CD4-positive, alpha-beta T cell (primary cell): ENCODE data around the gene SHISA4. TPM values are rescaled to one million over a fixed set of nuclear protein-coding genes. Genes with fewer than 3 reads are reported as not detected.

ENCODE experiments used
- ATAC-seq: fragments of 200-7000 bp; cut with Tn5 transposase; one replicate; pipeline ENCODE4 v1.10.0; 2022; ENCODE audit warnings: mild to moderate bottlenecking; ENCODE audit not compliant: poor library complexity
- CTCF ChIA-PET: fragments of 350-600 bp; sonication (Branson Sonifier 250); formaldehyde crosslinking; loops from one replicate; lab custom pipeline; 2021; ENCODE audit warnings: antibody characterized with exemption, inconsistent platforms; lab: Charles Lee
- POLR2A ChIA-PET: fragments of 350-600 bp; sonication (Branson Sonifier 250); formaldehyde crosslinking; loops from one replicate; lab custom pipeline; 2021; ENCODE audit warnings: antibody characterized with exemption, inconsistent platforms; lab: Charles Lee
- DNase-seq, 14 experiments: peaks; one replicate each; pipeline ENCODE4 v3.0.0-alpha.2; 2013 to 2020; ENCODE audit warnings: mixed read lengths in 2 of 14
- H3K27ac ChIP-seq, 2 donors: one replicate each; pipeline versions ENCODE4 v1.5.1 to v1.7.0; 2013; ENCODE audit warnings: low read length in 2 of 2, low read depth in 1 of 2, mild to moderate bottlenecking in 1 of 2
- H3K27me3 ChIP-seq, 2 experiments: 1 replicate in 1 of 2; 2 replicates in 1 of 2; pipeline versions ENCODE4 v1.6.1 to v1.7.0; 2013; ENCODE audit warnings: low read length in 2 of 2, control low read depth in 1 of 2, mild to moderate bottlenecking in 1 of 2, moderate library complexity in 1 of 2; ENCODE audit not compliant: insufficient read depth in 2 of 2, control insufficient read depth in 1 of 2
- H3K36me3 ChIP-seq: one replicate; pipeline ENCODE4 v1.6.1; 2013; ENCODE audit warnings: low read length, control low read depth; ENCODE audit not compliant: insufficient read depth
- H3K4me1 ChIP-seq: one replicate; pipeline ENCODE4 v1.6.1; 2013; ENCODE audit warnings: low read length, control low read depth; ENCODE audit not compliant: insufficient read depth
- H3K4me3 ChIP-seq: one replicate; pipeline ENCODE4 v1.5.1; 2013; ENCODE audit warnings: mild to moderate bottlenecking, low read length, moderate library complexity
- H3K9me3 ChIP-seq, 2 experiments: 1 replicate in 1 of 2; 2 replicates in 1 of 2; pipeline versions ENCODE4 v1.6.1 to v1.7.0; 2013; ENCODE audit warnings: low read length in 2 of 2, mild to moderate bottlenecking in 2 of 2, control low read depth in 1 of 2, moderate library complexity in 1 of 2; ENCODE audit not compliant: control insufficient read depth in 1 of 2, insufficient read depth in 1 of 2
- H3K27ac Mint-ChIP-seq: one replicate; pipeline ENCODE4 v1.8.0; 2020; ENCODE audit warnings: mixed read lengths
- H3K27me3 Mint-ChIP-seq: one replicate; pipeline ENCODE4 v1.8.0; 2021; ENCODE audit warnings: mixed read lengths
- H3K36me3 Mint-ChIP-seq: one replicate; pipeline ENCODE4 v1.8.0; 2021; ENCODE audit warnings: low read depth, mixed read lengths
- H3K4me1 Mint-ChIP-seq: one replicate; pipeline ENCODE4 v1.8.0; 2021; ENCODE audit warnings: low read depth, mixed read lengths
- H3K4me3 Mint-ChIP-seq: one replicate; pipeline ENCODE4 v1.8.0; 2020; ENCODE audit warnings: mild to moderate bottlenecking, mixed read lengths
- H3K9me3 Mint-ChIP-seq: one replicate; pipeline ENCODE4 v1.8.0; 2020; ENCODE audit warnings: mixed read lengths
- CTCF ChIP-seq: fragments of 200-600 bp; IDR thresholded peaks from one replicate; pipeline ENCODE4 v1.8.0; 2022; ENCODE audit warnings: antibody characterized with exemption, mild to moderate bottlenecking
- intact Hi-C, 2 experiments: fragments of 100-400 bp; cut with DNase I in 1 of 2; cut with micrococcal nuclease in 1 of 2; formaldehyde crosslinking; loops; one replicate each; pipeline versions ENCODE4 v1.15.1 to v1.9.0; 2023 to 2025; cut with DNase I, micrococcal nuclease
- total RNA-seq, 174 experiments: library from RNA in 2 of 174; stranded (reverse) in 2 of 174; gene quantifications; one replicate each; pipeline ENCODE4 v1.2.3 and lab custom pipeline; 2021 to 2026

The SHISA4 gene
- total RNA-seq, 2 experiments from 2014 or later: 0.19 TPM; not detected in 1

DNA sequence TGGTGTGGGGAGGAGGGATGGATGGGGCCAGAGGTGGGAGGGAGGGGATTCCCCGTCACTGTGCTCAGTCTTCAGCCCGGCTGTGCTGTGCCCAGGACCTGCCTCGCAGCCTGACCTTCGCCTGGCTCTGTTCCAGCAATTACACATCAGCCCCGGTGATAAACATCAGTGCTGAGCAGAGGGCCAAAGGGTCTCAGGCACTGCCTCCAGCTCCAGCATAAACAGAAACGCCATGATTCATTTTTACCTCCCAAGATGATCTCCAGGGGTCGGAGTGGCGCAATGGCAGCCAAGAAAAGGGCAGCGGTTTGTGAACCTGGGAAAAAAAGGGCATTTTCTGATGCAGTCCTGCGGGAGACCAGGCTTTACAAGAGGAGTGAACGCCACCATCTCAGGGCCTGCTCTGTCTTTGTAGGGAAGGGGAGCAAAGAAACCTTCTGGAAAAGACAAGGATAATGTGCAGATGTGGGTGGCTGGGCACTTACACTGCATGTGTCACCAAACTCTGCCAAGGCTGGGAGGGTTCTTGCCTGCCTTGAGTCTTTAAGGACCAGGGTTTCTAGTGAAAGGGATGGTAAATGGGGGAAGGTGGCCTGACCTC lies 28.1 kb downstream of the SHISA4 start:
- Histone ChIP-seq H3K36me3 (no peaks in the 10 kb centered on the region), H3K9me3 (no peaks in the 10 kb centered on the region), H3K27me3 (peaks cover 0 to 2% of the 10 kb centered on the region in 2 experiments), H3K4me1 (no peaks in the 10 kb centered on the region), H3K4me3 (no peak overlapping the region), H3K27ac (no peak overlapping the region)
- ATAC-seq (no peak), DNase-seq (no peak)
- no peak for TF ChIP-seq CTCF
- no peak overlapping the region for H3K27ac Mint-ChIP-seq
- no peaks in the 10 kb centered on the region for H3K4me1 Mint-ChIP-seq
- CTCF ChIA-PET: interaction anchor here (1.0 kb wide), 1 partner anchor 21 kb away, joined by 3 read pairs; no protein-coding TSS in a partner anchor
- no peaks in the 10 kb centered on the region for H3K9me3 Mint-ChIP-seq
- H3K36me3 Mint-ChIP-seq: no peaks in the 10 kb centered on the region
- H3K27me3 Mint-ChIP-seq: peaks cover 21% of the 10 kb centered on the region
- intact Hi-C loops: loop anchor here in 1 of 2 experiments (5.0 kb wide), 1 partner anchor 581 kb away; no protein-coding TSS in a partner anchor
- POLR2A ChIA-PET: no interaction called here
- H3K4me3 Mint-ChIP-seq: no peak overlapping the region

DNA sequence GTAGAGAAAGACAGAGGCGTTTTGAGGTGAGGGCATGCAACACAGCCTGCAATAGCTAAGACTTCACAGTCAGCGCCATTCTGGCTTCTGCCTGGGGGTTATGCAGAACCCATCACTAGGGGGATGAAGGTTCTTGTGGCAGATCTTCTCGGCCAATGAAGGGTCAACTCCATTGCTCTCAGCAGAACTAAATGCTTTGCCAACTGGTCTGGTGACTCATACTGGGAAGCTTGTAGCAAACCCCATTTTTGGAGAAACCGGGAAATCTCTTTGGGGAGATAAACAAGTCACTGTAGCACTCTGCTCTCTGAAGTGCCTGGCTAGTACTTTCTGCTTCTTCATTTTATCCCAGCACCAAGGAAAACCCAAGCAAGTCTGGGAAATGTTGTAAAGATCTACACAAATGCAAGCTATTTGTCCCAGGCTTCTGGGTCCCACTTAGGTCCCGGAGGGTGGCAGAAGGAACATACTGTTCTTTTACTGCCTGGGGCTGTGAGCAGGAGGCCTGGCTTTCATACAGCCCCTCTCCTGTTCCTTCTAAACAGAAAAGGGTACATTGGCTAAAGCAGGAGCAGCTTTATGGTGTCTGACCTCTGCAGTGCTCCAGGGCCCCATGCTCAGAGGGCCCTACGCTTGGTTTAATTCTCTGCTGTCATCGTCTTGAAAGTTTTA lies 28.8 kb downstream of the SHISA4 start:
- Mint-ChIP-seq H3K9me3 (no peaks in the 10 kb centered on the region), H3K4me3 (no peak overlapping the region), H3K27me3 (peaks cover 27% of the 10 kb centered on the region), H3K36me3 (no peaks in the 10 kb centered on the region), H3K4me1 (no peaks in the 10 kb centered on the region), H3K27ac (no peak overlapping the region)
- no peak for ATAC-seq
- no peak overlapping the region for H3K4me3 ChIP-seq
- no peaks in the 10 kb centered on the region for H3K36me3 ChIP-seq
- intact Hi-C loops: loop anchor here in 1 of 2 experiments (5.0 kb wide), 1 partner anchor 580 kb away; no protein-coding TSS in a partner anchor
- H3K9me3 ChIP-seq: no peaks in the 10 kb centered on the region
- no peak for DNase-seq
- no peak overlapping the region for H3K27ac ChIP-seq
- ChIA-PET POLR2A (no interaction called here), CTCF (interaction anchor here (1.0 kb wide), 1 partner anchor 22 kb away, joined by 3 read pairs; no protein-coding TSS in a partner anchor)
- H3K27me3 ChIP-seq: peaks cover 0 to 2% of the 10 kb centered on the region in 2 experiments
- H3K4me1 ChIP-seq: no peaks in the 10 kb centered on the region
- no peak for TF ChIP-seq CTCF

GRCh38 chr1:201918343-201918742 lies 29.6 kb downstream of the SHISA4 start:
- H3K4me3 Mint-ChIP-seq: no peak overlapping the region
- H3K9me3 Mint-ChIP-seq: no peaks in the 10 kb centered on the region

More at GRCh38 chr1:201918343-201918742, 29.6 kb downstream of the SHISA4 start:
- ChIA-PET CTCF (no interaction called here), POLR2A (no interaction called here)
- no peaks in the 10 kb centered on the region for H3K4me1 ChIP-seq
- H3K27ac ChIP-seq: no peak overlapping the region
- H3K36me3 ChIP-seq: no peaks in the 10 kb centered on the region
- no peak for ATAC-seq
- H3K9me3 ChIP-seq: no peaks in the 10 kb centered on the region
- no peaks in the 10 kb centered on the region for H3K4me1 Mint-ChIP-seq
- H3K27me3 Mint-ChIP-seq: peaks cover 27% of the 10 kb centered on the region
- H3K27ac Mint-ChIP-seq: no peak overlapping the region
- H3K27me3 ChIP-seq: peaks cover 0 to 2% of the 10 kb centered on the region in 2 experiments
- no peaks in the 10 kb centered on the region for H3K36me3 Mint-ChIP-seq
- DNase-seq: no peak
- intact Hi-C loops: loop anchor here in 1 of 2 experiments (5.0 kb wide), 1 partner anchor 579 kb away; no protein-coding TSS in a partner anchor
- no peak overlapping the region for H3K4me3 ChIP-seq
- no peak for TF ChIP-seq CTCF
